B cell (primary cell): Measurements from ENCODE around the gene ACOT11. TPM values are rescaled to one million over a fixed set of nuclear protein-coding genes. Genes with fewer than 3 reads are reported as not detected.

Experiments
- ATAC-seq: fragments of 200-7000 bp; cut with Tn5 transposase; one replicate; pipeline ENCODE4 v1.10.0; 2021; ENCODE audit warnings: low read depth, mild to moderate bottlenecking, moderate number of reproducible peaks, moderate library complexity
- CTCF ChIA-PET: fragments of 350-600 bp; sonication (Branson Sonifier 250); formaldehyde crosslinking; loops from one replicate; lab custom pipeline; 2021; ENCODE audit warnings: antibody characterized with exemption, inconsistent platforms; lab: Charles Lee
- POLR2A ChIA-PET: fragments of 350-600 bp; sonication (Branson Sonifier 250); formaldehyde crosslinking; loops from one replicate; lab custom pipeline; 2021; ENCODE audit warnings: antibody characterized with exemption; lab: Charles Lee
- DNase-seq: peaks from one replicate; pipeline ENCODE4 v3.0.0; 2013
- H2AFZ ChIP-seq: 2 replicates; pipeline ENCODE4 v1.6.1; 2012; ENCODE audit warnings: mild to moderate bottlenecking, low read depth, low read length; ENCODE audit not compliant: insufficient read depth, poor library complexity, severe bottlenecking
- H3K27ac ChIP-seq, 2 donors: 1 replicate in 1 of 2; 2 replicates in 1 of 2; pipeline ENCODE4 v1.5.1; 2012 to 2013; ENCODE audit warnings: low read length in 2 of 2, mild to moderate bottlenecking in 2 of 2, moderate library complexity in 1 of 2
- H3K27me3 ChIP-seq, 4 experiments: fragments of 200-600 bp in 1 of 4; sonication (generic) in 1 of 4; replicated peaks in 1 of 4; 1 replicate in 2 of 4; 2 replicates in 2 of 4; pipeline versions ENCODE4 v1.6.1 to v1.7.0; 2013 to 2016; ENCODE audit warnings: low read length in 3 of 4, mild to moderate bottlenecking in 2 of 4, mixed read lengths in 1 of 4, moderate library complexity in 1 of 4; ENCODE audit not compliant: insufficient read depth in 4 of 4, control insufficient read depth in 3 of 4; ENCODE audit errors: control extremely low read depth in 1 of 4
- H3K36me3 ChIP-seq, 2 experiments: replicated peaks in 1 of 2; 1 replicate in 1 of 2; 2 replicates in 1 of 2; pipeline versions ENCODE4 v1.6.1 to v1.7.1; 2013; ENCODE audit warnings: low read length in 1 of 2; ENCODE audit not compliant: insufficient read depth in 2 of 2, control insufficient read depth in 1 of 2; ENCODE audit errors: control extremely low read depth in 1 of 2, extremely low read depth in 1 of 2
- H3K4me1 ChIP-seq, 2 donors: fragments of 200-600 bp in 1 of 2; sonication (generic) in 1 of 2; 1 replicate in 1 of 2; 2 replicates in 1 of 2; pipeline versions ENCODE4 v1.5.1 to v1.6.1; 2013 to 2017; ENCODE audit warnings: low read length in 2 of 2; ENCODE audit not compliant: control insufficient read depth in 2 of 2, insufficient read depth in 2 of 2
- H3K4me2 ChIP-seq: replicated peaks from 2 replicates; pipeline ENCODE3; 2012; ENCODE audit warnings: mild to moderate bottlenecking, low read depth, low read length; ENCODE audit not compliant: poor library complexity, severe bottlenecking
- H3K4me3 ChIP-seq, 5 experiments: fragments of 200-600 bp in 1 of 5; sonication (generic) in 1 of 5; 1 replicate in 3 of 5; 2 replicates in 2 of 5; pipeline versions ENCODE4 v1.5.1 to v1.7.0; 2011 to 2016; ENCODE audit warnings: low read length in 4 of 5, mild to moderate bottlenecking in 4 of 5, low read depth in 2 of 5, control low read depth in 1 of 5, moderate library complexity in 1 of 5; ENCODE audit not compliant: insufficient read depth in 1 of 5; ENCODE audit errors: control extremely low read depth in 1 of 5, extremely low read depth in 1 of 5
- H3K79me2 ChIP-seq: fragments of 200-600 bp; sonication (generic); one replicate; pipeline ENCODE4 v1.6.0; 2016; ENCODE audit warnings: low read length; ENCODE audit not compliant: control insufficient read depth, insufficient read depth
- H3K9ac ChIP-seq: fragments of 200-600 bp; sonication (generic); 2 replicates; pipeline ENCODE4 v1.6.1; 2017; ENCODE audit warnings: mild to moderate bottlenecking, low read length, moderate library complexity
- H3K9me3 ChIP-seq, 3 donors: one replicate each; pipeline versions ENCODE4 v1.6.1 to v1.7.1; 2013; ENCODE audit warnings: low read length in 2 of 3; ENCODE audit not compliant: control insufficient read depth in 2 of 3, insufficient read depth in 1 of 3; ENCODE audit errors: control extremely low read depth in 1 of 3
- H4K20me1 ChIP-seq: 2 replicates; pipeline ENCODE4 v1.6.0; 2012; ENCODE audit warnings: mild to moderate bottlenecking, low read length; ENCODE audit not compliant: insufficient read depth, control insufficient read depth, poor library complexity, severe bottlenecking
- H3K27ac Mint-ChIP-seq: one replicate; pipeline ENCODE4 v1.8.0; 2021; ENCODE audit warnings: mixed read lengths
- H3K27me3 Mint-ChIP-seq: one replicate; pipeline ENCODE4 v1.8.0; 2021; ENCODE audit warnings: mixed read lengths
- H3K4me1 Mint-ChIP-seq: one replicate; pipeline ENCODE4 v1.8.0; 2021; ENCODE audit warnings: mixed read lengths
- H3K4me3 Mint-ChIP-seq: one replicate; pipeline ENCODE4 v1.8.0; 2021; ENCODE audit warnings: mixed read lengths
- H3K9me3 Mint-ChIP-seq: one replicate; pipeline ENCODE4 v1.8.0; 2022; ENCODE audit warnings: mixed read lengths; ENCODE audit not compliant: insufficient read depth
- CTCF ChIP-seq: fragments of 200-600 bp; IDR thresholded peaks from one replicate; pipeline ENCODE4 v1.8.0; 2022; ENCODE audit warnings: antibody characterized with exemption, mild to moderate bottlenecking
- EZH2 ChIP-seq: IDR thresholded peaks from 2 replicates; pipeline ENCODE4 v1.6.1; 2012; ENCODE audit warnings: borderline replicate concordance, low read depth, mild to moderate bottlenecking, moderate library complexity, low read length; ENCODE audit not compliant: insufficient read depth, poor library complexity, severe bottlenecking
- WGBS: methylation state at CpG from one replicate; pipeline ENCODE4 v1.1.5; 2013; ENCODE audit warnings: missing lambda C conversion rate; ENCODE audit not compliant: insufficient coverage; 5-methylcytosine and 5-hydroxymethylcytosine counted together
- intact Hi-C: fragments of 100-400 bp; cut with micrococcal nuclease; formaldehyde crosslinking; loops from one replicate; pipeline ENCODE4 v1.10.0; 2022
- polyA plus RNA-seq: library from polyadenylated mRNA; depleted of rRNA; stranded (reverse); fragments of >200 nt; gene quantifications from 2 replicates; pipeline ENCODE4 v1.2.3, GENCODE V29; 2012
- total RNA-seq, 2 donors: library from RNA; stranded (reverse); fragments of 120-200 nt in 1 of 2; gene quantifications; 1 replicate in 1 of 2; 2 replicates in 1 of 2; pipeline versions ENCODE4 v1.2.3 to v1.2.4, GENCODE V29; 2013 to 2022

Gene ACOT11
- total and polyA plus RNA-seq, 2 donors (not counting 1 experiment from before 2014, with no cell fraction given) = 0.03 to 0.07 TPM

- no peaks in the 10 kb centered on the region for H3K36me3 ChIP-seq
- no peaks in the 10 kb centered on the region for H3K4me1 ChIP-seq
- no peak overlapping the region for H3K27ac ChIP-seq
- CTCF ChIA-PET = no interaction called here
- POLR2A ChIA-PET = interaction anchor here (0.6 kb wide), 1 partner anchor 23 kb away, joined by 3 read pairs; no protein-coding TSS in a partner anchor
- H3K9me3 ChIP-seq = no peaks in the 10 kb centered on the region
- Mint-ChIP-seq H3K4me1 (no peaks in the 10 kb centered on the region), H3K9me3 (no peaks in the 10 kb centered on the region), H3K27ac (no peak overlapping the region), H3K27me3 (peaks cover 10% of the 10 kb centered on the region), H3K4me3 (no peak overlapping the region)
- H3K4me2 ChIP-seq = no peak overlapping the region
- no peak overlapping the region for H3K9ac ChIP-seq
- no peak for ATAC-seq
- H4K20me1 ChIP-seq = no peaks in the 10 kb centered on the region
- H3K4me3 ChIP-seq = no peak overlapping the region
- 77% methylated on average over 7 of the region's 17 CpGs for WGBS
- intact Hi-C loops = no loop called here
- peak overlapping the region; percentile 28 for H2AFZ ChIP-seq
- peaks cover 0 to 3% (median 0%) of the 10 kb centered on the region in 4 experiments for H3K27me3 ChIP-seq
- H3K79me2 ChIP-seq = no peaks in the 10 kb centered on the region
- DNase-seq = no peak
- TF ChIP-seq EZH2 = no peak
- no peak for TF ChIP-seq CTCF
Observed at GRCh38 chr1:54564312-54565112, 16.5 kb downstream of the ACOT11 start.

- Histone ChIP-seq H2AFZ (no peak overlapping the region), H3K9ac (no peak overlapping the region), H3K9me3 (no peaks in the 10 kb centered on the region), H3K36me3 (no peaks in the 10 kb centered on the region), H3K79me2 (no peaks in the 10 kb centered on the region), H3K27ac (no peak overlapping the region), H3K4me1 (no peaks in the 10 kb centered on the region), H3K4me3 (no peak overlapping the region), H3K27me3 (peaks cover 0 to 3% (median 0%) of the 10 kb centered on the region in 4 experiments), H3K4me2 (no peak overlapping the region), H4K20me1 (no peaks in the 10 kb centered on the region)
- Mint-ChIP-seq H3K27ac (no peak overlapping the region), H3K4me1 (no peaks in the 10 kb centered on the region), H3K9me3 (no peaks in the 10 kb centered on the region), H3K27me3 (peaks cover 10% of the 10 kb centered on the region), H3K4me3 (no peak overlapping the region)
- WGBS = 83% methylated on average over 3 of the region's 4 CpGs
- ChIA-PET CTCF (no interaction called here), POLR2A (no interaction called here)
- intact Hi-C loops = no loop called here
- no peak for DNase-seq
- no peak for ATAC-seq
- TF ChIP-seq CTCF = no peak
- TF ChIP-seq EZH2 = no peak
Observed at GRCh38 chr1:54565113-54565501, 17.1 kb downstream of the ACOT11 start.
